GM12892 (cell line): ENCODE measurements around the gene PSMD12.
A peak's percentile ranks its signal among the peaks of the same experiment; 100 is the strongest.

Experiments
- POLR2A ChIP-seq: IDR thresholded peaks from 2 replicates; pipeline ENCODE4 v1.6.1; 2011; ENCODE audit warnings: low read depth, low read length, control low read depth
- TAF1 ChIP-seq: IDR thresholded peaks from 2 replicates; pipeline ENCODE4 v1.6.1; 2011; ENCODE audit warnings: low read depth, mild to moderate bottlenecking, control low read depth, low read length, borderline replicate concordance

- TF ChIP-seq POLR2A (peak; percentile 57; the same call in 1 of the 2 replicates), TAF1 (peak; percentile 38; the same call in 1 of the 2 replicates)
Observed at GRCh38 chr17:67376737-67377487, 10.5 kb upstream of the PSMD12 start, which contains the start of gene PITPNC1.
